Measurements from ENCODE around the gene TMEM176A. TPM values are rescaled to one million over a fixed set of nuclear protein-coding genes. Genes with fewer than 3 reads are reported as not detected.

The TMEM176A gene
- total and polyA plus RNA-seq, 2 experiments from 2014 or later: 0.34 TPM; not detected in 1

DNA sequence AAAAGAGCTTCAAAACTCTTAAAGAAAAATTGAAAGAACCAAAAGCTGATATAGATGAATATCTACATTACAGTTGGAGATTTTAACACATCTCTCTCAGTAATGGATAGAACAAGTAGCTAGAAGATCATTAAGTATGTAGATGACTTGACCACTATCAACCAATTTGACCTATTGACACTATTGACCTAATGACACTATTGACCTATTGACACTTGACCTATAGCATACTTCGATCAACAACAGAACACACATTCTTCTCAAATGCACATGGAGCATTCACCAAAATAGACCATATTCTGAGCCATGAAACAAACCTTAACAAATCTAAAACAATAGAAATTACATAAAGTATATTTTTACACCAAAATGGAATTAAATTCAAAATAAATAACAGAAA lies 41.1 kb upstream of the TMEM176A start:
- Histone ChIP-seq H4K20me1 (replicated peaks; ENCODE audit: insufficient read depth) (no peaks in the 10 kb centered on the region), H3K4me1 (ENCODE audit: insufficient read depth) (peaks cover 5% of the 10 kb centered on the region; the same call in 1 of the 2 replicates), H3K36me3 (ENCODE audit: insufficient read depth) (no peaks in the 10 kb centered on the region), H3F3A (replicated peaks; ENCODE audit: low read depth) (no peaks in the 10 kb centered on the region), H3K27ac (ENCODE audit: low read depth) (no peak overlapping the region), H3K4me2 (no peak overlapping the region), H3K9me2 (ENCODE audit: insufficient read depth) (no peaks in the 10 kb centered on the region), H3K79me2 (replicated peaks; ENCODE audit: insufficient read depth) (no peaks in the 10 kb centered on the region), H3K4me3 (no peak overlapping the region), H2AFZ (no peak overlapping the region), H3K27me3 (ENCODE audit: insufficient read depth) (no peaks in the 10 kb centered on the region)
- TF ChIP-seq CTCF (conservative IDR thresholded peaks at IDR 0.05; ENCODE audit: low read depth in 2 of 2) (no peak), JUNB (IDR thresholded peaks at IDR 0.05; ENCODE audit: unreplicated experiment) (no peak), ZNF114 (CRISPR knock-in tag; IDR thresholded peaks at IDR 0.05) (no peak), ZNF331 (CRISPR knock-in tag; IDR thresholded peaks at IDR 0.05; ENCODE audit: low read depth) (no peak), EZH2 (IDR thresholded peaks at IDR 0.05; ENCODE audit: low read depth, unreplicated experiment) (no peak), EZH2phosphoT487 (IDR thresholded peaks at IDR 0.05; ENCODE audit: unreplicated experiment) (no peak)
- TF ChIP-seq, protein P1, sequence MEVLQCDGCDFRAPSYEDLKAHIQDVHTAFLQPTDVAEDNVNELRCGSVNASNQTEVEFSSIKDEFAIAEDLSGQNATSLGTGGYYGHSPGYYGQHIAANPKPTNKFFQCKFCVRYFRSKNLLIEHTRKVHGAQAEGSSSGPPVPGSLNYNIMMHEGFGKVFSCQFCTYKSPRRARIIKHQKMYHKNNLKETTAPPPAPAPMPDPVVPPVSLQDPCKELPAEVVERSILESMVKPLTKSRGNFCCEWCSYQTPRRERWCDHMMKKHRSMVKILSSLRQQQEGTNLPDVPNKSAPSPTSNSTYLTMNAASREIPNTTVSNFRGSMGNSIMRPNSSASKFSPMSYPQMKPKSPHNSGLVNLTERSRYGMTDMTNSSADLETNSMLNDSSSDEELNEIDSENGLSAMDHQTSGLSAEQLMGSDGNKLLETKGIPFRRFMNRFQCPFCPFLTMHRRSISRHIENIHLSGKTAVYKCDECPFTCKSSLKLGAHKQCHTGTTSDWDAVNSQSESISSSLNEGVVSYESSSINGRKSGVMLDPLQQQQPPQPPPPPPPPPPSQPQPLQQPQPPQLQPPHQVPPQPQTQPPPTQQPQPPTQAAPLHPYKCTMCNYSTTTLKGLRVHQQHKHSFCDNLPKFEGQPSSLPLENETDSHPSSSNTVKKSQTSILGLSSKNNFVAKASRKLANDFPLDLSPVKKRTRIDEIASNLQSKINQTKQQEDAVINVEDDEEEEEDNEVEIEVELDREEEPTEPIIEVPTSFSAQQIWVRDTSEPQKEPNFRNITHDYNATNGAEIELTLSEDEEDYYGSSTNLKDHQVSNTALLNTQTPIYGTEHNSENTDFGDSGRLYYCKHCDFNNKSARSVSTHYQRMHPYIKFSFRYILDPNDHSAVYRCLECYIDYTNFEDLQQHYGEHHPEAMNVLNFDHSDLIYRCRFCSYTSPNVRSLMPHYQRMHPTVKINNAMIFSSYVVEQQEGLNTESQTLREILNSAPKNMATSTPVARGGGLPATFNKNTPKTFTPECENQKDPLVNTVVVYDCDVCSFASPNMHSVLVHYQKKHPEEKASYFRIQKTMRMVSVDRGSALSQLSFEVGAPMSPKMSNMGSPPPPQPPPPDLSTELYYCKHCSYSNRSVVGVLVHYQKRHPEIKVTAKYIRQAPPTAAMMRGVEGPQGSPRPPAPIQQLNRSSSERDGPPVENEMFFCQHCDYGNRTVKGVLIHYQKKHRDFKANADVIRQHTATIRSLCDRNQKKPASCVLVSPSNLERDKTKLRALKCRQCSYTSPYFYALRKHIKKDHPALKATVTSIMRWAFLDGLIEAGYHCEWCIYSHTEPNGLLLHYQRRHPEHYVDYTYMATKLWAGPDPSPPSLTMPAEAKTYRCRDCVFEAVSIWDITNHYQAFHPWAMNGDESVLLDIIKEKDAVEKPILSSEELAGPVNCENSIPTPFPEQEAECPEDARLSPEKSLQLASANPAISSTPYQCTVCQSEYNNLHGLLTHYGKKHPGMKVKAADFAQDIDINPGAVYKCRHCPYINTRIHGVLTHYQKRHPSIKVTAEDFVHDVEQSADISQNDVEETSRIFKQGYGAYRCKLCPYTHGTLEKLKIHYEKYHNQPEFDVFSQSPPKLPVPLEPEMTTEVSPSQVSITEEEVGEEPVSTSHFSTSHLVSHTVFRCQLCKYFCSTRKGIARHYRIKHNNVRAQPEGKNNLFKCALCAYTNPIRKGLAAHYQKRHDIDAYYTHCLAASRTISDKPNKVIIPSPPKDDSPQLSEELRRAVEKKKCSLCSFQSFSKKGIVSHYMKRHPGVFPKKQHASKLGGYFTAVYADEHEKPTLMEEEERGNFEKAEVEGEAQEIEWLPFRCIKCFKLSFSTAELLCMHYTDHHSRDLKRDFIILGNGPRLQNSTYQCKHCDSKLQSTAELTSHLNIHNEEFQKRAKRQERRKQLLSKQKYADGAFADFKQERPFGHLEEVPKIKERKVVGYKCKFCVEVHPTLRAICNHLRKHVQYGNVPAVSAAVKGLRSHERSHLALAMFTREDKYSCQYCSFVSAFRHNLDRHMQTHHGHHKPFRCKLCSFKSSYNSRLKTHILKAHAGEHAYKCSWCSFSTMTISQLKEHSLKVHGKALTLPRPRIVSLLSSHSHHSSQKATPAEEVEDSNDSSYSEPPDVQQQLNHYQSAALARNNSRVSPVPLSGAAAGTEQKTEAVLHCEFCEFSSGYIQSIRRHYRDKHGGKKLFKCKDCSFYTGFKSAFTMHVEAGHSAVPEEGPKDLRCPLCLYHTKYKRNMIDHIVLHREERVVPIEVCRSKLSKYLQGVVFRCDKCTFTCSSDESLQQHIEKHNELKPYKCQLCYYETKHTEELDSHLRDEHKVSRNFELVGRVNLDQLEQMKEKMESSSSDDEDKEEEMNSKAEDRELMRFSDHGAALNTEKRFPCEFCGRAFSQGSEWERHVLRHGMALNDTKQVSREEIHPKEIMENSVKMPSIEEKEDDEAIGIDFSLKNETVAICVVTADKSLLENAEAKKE (CRISPR knock-in tag; IDR thresholded peaks at IDR 0.05): no peak
- no peaks in the 10 kb centered on the region for H3K36me3 Mint-ChIP-seq (ENCODE audit: low read depth)
- no peaks in the 10 kb centered on the region for H3K4me1 Mint-ChIP-seq
- H3K9me3 Mint-ChIP-seq: peaks cover 6% of the 10 kb centered on the region; the same call in 2 of the 3 replicates
- DNase-seq (ENCODE audit: low spot score) (no peak), ATAC-seq (no peak)
- H3K27me3 Mint-ChIP-seq (ENCODE audit: insufficient read depth, low read depth, poor library complexity): peaks cover 8% of the 10 kb centered on the region
- H3K27ac Mint-ChIP-seq: no peak overlapping the region
- no peak overlapping the region for H3K4me3 Mint-ChIP-seq
